HG02840 (cell line): ENCODE measurements around the gene CDC123.
"Not testable (repeated sequence)": the region's sequence is repeated elsewhere in the genome, so short reads cannot be mapped to it uniquely, and the experiment has no call there.

ENCODE experiments used
- ATAC-seq: cut with Tn5 transposase; IDR thresholded peaks from one replicate; pipeline ENCODE4 v1.9.1; 2021; ENCODE audit warnings: mild to moderate bottlenecking, moderate library complexity, moderate number of reproducible peaks; ENCODE audit not compliant: unreplicated experiment, low FRiP score

CDC123 gene

DNA sequence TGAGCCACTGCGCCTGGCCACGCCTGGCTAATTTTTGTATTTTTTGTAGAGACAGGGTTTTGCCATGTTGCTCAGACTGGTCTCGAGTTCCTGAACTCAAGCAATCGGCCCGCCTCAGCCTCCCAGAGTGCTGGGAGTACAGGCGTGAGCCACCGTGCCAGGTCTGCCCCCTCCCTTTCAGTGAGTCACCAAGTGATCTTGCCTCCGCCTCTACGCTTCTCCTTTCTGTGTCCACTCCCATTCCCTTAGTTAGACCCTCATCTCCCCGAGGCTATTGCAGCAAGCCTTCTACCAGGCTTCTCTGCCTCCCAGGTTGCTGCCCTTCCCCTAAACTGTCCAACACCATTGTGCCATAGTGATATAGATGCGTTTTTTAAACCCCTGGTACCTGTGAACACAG, 32.9 kb downstream of the CDC123 start:
- no peak for ATAC-seq

DNA sequence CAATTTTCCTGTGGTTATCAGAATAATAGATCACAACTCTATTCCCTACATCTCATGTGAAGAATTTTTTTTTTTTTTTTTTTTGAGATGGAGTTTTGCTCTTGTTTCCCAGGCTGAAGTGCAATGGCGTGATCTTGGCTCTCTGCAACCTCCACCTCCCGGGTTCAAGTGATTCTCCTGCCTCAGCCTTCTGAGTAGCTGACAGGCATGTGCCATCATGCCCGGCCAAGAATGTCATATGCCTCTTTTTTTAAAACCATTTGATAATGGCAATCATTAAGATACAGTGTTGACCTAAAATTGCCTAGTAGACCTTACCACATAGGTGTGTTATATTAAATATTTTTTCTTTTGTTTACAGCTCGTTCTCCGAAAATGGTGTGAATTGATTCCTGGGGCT, 38.7 kb downstream of the CDC123 start:
- not testable (repeated sequence) for ATAC-seq

DNA sequence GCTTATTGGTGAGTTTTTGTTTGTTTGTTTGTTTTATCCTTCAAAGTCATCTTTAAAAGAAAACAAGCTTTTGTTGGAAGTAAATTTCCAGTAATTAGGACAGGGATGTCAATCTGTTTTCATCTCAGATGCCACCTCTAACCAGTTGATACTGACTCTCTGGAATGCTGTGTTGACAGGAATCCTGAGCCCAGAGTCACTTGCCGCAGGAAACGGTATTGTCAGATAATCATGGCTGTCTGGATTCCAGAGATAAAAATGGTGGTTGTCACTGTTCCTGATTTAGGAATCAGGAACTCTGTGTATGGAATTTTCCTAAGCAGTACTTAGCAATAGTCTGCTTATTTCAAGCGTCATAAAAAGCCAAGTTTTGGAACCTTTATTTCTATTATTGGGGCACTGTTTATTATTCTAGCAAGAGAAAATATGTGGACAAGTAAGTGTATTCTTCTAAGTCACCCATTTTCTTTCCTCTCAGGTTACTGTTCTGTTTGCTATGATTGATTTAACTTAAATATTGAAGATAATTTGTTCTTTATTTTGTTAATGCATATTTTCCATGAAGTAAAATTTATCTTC, 39.2 kb downstream of the CDC123 start:
- no peak for ATAC-seq

DNA sequence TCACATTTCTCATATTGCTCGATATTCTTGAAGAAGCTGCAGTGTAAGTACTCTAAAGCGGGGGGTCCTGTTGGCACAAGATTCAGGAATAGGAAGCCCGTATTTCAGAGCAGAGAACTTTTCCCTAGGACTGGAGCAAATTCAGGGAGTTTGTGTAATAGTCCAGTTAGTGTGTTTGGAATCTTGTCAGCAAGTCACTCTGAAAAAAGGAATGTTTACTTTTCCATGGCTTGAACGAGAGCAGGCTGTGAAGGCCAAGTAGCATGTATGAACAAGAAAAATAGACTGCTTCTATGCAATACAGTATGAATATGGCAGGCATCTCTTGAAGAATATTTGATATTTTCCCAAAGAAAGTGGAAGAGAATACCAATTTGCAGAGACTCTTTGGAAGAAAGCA, 39.8 kb downstream of the CDC123 start:
- ATAC-seq, result no peak

DNA sequence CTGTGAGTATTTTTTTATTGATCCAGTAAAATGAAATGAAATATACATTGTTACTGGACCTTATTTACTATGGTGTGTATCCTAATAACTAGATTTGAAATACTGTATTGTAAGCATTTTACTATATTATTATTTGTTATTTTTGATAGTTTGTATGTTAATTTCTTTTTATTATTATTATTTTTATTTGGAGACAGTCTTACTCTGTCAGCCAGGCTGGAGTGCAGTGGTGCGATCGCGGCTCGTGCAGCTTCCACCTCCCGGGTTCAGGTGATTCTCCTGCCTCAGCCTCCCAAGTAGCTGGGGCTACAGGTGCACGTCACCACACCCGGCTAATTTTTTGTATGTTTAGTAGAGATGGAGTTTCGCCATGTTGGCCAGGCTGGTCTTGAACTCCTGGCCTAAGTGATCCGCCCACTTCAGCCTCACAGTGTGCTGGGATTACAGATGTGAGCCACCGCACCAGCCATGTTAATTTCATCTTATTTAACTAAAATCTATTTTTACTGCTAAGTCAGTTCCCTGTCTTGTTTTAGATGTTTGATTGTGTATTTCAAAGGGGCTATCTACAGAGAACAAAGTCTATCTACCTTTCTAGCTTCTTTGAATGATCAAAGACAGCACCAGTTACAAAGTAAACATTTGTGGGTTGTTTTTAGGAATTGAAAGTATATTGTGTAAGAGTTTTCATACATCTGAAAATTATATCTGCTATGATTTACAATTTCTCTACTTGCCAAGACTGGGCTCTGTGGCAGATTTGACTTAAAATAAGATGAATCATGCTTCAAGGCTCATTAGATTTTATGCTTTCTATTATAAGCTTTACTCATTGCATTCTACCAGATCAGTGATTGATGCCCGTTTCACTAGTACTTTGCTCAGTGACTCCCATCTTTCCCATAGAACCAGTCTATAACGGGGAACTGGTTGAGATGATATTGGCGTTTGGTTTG, 41.6 kb downstream of the CDC123 start:
- no peak for ATAC-seq

DNA sequence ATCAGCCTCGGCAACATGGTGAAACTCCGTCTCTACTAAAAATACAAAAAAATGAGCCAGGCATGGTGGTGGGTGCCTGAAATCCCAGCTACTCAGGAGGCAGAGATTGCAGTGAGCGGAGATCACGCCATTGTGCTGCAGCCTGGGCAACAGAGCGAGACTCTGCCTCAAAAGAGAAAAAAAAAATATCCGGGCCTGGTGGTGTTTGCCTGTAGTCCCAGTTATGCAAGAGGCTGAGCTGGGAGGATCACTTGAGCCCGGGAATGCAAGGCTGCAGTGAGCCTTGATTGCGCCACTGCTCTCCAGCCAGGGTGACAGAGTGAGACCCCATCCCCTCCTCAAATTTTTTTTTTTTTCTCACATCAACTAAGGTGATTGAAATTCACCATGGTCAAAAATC, 42.8 kb downstream of the CDC123 start:
- no peak for ATAC-seq

DNA sequence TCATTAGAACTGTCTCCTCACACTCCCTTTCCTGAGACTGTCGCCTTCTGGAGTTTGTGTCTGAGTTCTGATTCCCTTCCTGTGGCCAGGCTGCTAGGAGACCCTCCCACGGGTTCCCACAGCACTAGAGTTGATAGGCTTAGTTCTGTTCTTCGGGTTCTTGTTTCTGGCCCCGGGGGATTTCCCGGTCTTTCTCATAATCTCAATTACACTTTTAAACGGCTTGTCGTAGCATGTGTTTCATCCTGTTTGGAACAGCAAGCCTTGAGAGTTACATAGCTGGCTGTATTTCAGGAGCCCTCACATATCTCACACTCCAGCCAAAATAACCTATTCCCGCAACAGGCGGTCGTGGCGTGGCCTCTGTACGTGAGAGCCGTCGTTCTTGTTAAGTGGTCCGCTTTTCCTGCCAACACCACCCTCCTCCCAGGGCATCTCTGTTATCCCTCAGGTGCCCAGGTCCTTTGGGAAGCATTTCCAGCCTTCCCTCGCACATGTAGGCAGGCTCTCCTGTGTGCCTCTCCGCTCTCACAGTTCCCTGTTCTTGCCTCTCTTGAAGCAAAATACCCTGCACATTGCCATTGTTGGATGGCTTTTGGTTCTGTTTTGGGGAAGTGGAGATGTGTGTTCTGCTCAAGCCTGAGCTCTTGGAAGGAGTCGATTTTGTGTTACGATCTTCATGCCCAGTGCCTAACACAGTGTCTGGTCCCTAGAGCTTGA, 46.0 kb downstream of the CDC123 start:
- no peak for ATAC-seq

DNA sequence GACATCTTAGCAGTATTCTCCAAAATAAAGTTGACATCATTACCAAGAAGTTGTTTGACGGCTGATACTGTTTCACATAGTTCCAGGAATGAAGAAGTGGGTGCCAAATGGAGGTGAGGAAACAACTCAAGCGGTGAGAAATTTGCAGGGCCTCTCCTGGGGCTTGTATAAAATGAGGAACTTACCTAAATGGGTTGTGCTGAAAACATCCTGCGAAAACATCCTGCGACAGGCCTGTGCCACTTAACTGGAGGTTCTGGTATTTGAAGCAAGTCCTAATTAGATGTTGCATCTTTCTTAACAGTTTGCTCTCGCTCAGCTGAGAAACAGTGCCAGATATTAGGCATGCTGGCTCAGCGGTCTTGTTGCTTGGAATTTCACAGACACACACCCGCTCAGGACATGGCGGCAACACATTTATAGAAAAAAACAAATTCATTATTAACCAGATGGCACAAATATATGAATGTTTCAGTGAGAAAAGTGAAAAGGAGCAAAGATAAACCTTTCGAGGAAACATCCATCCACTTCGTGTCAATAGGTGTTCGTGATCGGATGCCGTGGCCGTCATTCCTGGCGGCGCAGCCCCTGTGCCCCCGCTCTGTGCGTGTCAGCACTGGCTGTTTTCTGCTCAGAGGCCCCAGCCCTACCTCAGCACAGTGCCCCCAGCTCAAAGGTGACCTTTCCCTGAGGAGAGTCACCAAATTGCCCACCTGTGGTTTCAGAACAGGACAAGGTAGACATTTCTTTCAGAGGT, 48.1 kb downstream of the CDC123 start:
- ATAC-seq, result no peak

DNA sequence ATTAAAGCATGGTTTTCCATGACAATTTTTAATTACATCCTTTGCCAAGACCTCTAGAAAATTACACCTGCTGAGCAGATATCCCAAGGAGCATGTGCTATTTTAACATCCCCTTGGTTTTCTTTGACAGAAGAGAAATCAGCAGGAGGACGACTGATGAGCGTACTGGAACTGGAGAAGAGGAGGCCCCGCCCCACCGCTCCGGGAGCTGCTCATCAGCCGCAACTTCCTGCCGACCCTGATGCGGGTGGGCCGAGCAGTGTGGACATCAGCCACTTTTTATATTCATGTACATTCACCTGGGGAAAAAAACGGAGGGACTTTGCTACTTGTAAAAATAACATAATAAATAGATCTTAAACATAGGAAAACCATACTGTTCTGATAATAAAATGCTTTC, 54.2 kb downstream of the CDC123 start:
- ATAC-seq, result no peak

DNA sequence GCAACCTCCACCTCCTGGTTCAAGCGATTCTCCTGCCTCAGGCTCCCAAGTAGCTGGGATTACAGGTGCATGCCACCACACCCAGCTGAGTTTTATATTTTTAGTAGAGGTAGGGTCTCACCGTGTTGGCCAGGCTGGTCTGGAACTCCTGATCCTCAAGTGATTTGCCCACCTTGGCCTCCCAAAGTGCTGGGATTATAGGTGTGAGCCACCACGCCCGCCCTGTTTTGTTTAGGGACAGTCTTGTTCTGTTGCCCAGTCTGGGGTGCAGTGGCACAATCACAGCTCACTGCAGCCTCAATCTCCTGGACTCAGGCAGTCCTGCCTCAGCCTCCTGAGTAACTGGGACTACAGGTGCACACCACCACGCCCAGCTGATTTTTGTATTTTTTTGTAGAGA, 54.7 kb downstream of the CDC123 start:
- not testable (repeated sequence) for ATAC-seq

DNA sequence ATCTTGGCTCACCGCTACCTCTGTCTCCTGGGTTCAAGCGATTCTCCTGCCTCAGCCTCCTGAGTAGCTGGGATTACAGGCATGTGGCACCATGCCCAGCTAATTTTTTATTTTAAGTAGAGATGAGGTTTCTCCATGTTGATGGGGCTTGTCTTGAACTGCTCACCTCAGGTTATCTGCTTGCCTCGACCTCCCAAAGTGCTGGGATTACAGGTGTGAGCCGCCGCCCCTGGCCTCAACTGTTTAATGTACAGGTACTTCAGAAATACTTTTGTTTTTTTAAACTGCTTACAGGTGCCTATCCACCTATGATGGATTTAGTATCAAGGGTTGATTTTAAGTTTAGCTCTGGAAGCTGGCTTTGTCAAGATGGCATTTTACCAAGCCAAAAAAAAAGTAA, 55.6 kb downstream of the CDC123 start:
- ATAC-seq, result no peak

DNA sequence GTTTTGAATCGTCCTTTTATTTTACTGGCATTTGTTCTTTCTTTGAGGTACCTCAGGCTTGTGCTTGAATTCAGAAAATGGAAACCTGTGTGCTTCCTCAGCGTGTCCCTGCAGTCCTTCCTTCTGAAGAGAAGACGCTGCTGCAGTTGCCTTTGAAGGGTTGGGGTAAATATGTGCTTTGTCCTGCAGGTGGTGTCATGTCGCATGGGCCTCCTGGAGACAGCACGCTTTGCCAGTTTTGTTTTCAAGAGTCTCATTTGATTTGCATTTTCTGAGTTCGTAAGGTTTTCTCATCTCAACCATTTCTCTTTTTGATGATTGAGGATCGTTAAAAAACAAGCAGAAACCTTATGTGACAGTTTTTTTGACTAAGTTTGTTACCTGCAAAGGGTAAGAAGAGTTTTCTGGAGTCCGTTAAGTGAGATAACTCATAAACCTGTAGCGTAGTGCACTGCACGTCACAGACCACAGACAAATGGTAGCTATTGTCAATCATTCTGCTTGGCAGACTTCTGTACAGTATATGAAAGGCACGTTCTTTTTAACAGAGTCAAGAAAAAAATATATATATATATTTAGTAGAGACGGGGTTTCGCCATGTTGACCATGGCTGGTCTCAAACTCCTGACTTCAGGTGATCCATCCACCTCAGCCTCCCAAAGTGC, 57.0 kb downstream of the CDC123 start:
- no peak for ATAC-seq

DNA sequence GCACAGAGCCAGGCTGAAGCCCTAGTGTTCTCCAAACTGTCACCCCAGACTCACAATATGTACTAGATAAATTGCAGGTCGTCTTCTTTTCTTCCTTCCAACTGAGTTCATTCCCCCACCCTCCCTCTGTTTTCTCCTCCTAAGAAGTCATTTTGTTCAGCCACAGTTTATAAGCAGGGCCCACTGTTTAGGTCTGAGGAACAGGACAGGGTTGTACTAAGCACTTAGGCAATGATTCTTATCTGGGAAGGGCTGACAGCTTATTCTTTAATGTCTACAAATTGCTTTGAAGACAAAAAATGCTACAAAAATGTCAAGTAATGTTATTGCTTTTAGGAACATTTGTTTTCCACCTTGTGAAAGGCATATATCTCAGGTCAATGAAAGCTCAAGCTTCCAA, 59.1 kb downstream of the CDC123 start:
- no peak for ATAC-seq

DNA sequence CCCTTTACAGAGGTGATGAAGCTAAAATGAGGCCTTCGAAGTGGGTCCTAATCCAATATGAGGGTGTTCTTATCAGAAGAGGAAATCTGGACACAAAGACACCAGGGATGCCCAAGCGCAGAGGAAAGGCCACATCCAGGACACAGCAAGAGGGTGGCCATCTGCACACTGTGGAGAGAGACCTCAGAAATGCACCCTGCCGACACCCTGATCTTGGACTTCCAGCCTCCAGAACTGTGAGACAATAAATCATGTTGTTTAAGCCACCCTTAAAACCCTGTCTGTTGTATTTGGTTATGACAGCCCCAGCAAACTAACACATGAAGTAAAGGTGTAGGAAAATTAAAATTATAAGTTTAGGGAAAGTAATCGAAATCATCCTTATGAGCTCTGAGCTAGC, 64.0 kb downstream of the CDC123 start:
- ATAC-seq, result no peak

DNA sequence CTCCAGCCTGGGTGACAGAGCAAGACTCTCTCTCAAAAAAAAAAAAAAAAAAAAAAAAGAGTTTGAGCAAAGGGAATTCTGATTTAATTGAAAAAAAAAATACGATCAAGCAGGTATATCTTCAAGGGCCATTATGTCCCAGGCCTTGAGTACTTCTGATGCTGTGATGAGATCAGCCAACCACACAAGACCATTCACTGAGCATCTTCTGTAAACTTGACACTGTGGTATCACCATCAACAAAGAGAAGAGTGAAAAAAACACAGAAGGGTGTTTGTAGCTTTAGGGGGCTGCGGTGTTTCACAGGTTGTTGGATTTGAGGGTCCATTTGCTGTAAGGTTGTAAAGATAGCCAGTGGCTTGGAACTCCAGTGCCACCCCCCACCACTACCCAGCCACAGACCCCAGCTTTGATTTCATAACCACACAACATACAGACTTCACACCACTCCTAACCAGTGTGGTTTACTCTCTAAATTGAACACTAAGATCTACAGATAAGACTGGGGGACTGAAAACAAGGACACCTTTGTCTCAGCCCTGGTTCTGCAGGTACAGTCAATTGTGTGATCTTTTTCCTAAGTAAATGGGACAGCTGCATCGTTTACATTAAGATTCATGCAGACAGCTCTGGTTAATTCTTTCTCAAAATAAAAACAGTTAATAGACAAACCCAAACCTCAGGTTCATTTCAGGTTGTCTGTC, 66.4 kb downstream of the CDC123 start:
- no peak for ATAC-seq

DNA sequence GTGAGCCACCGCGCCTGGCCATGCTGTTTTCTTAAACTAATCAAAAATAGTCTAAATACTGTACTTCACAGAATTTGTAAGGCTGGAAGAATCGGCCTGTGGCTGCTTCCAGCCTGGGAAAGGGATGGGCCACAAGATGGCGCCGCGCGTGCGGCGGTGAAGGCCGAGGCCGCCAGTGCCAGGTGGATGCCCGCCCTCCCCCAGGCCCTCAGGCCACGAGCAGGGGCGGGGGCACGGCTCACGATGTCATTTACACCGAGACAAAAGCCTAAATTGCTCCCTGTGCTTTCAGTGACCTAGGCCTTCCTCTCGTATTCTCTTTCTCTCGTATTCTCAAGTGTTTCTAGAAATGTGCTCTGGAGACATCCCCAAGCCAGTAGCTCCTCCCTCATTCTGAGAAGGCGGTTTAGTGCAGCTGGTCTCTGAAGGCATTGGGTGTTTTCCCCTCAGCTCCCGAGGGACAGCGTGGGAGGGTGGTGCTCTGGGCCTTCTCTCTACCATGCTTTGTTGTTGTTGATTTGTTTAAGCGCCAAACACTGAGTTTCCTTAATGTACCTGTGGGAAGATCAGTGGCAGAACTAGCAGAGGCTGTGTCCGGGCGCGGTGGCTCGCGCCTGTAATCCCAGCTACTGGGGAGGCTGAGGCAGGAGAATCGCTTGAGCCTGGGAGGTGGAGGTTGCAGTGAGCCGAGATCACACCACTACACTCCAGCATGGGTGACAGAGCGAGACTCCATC, 68.4 kb downstream of the CDC123 start:
- peak; percentile 89 for ATAC-seq

DNA sequence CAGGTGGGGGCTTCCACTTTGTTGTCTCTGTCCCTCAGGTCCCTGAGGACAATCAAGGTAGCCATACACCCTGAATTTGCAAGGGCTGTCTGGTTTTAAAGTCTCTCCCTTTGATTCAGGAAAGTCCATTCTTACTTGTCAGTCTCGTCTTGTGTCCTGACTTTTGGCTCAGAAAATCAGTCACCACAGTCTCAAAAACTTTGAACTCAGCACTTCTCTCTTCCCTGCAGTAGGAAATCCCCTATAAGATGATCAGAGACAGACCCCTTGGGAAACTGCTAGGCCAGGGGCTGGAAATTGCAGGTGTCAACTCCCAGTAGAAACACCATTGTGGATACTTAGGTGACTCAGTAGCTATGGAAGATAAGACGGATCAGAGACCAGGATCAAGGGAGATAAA, 73.1 kb downstream of the CDC123 start:
- ATAC-seq, result no peak

DNA sequence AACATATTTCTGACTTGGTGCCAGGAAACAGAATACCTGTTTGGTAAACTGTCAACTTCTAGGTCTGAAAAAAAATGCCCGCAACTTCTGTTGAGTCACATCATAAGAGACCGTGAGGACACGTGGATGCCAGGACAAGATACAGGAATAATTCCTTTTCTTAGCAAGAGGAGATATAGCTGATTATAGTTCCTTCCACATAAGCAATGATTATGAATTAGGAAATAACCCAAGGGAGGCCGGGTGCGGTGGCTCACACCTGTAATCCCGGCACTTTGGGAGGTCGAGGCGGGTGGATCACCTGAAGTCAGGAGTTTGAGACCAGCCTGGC, 75.2 kb downstream of the CDC123 start:
- ATAC-seq, result no peak

DNA sequence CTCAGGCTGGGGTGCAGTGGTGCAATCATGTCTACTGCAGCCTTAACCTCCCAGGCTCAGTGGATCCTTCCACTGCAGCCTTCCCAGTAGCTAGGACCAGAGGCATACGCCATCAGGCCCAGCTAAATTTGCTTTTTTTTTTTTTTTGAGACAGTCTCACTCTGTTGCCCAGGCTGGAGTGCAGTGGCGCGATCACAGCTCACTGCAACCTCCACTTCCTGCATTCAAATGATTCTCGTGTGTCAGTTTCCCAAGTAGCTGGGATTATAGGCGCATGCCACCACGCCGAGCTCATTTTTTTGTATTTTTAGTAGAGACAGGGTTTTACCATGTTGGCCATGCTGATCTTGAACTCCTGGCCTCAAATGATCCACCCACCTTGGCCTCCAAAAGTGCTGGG, 81.9 kb downstream of the CDC123 start:
- not testable (repeated sequence) for ATAC-seq
